ENCODE measurements around the gene RABGGTA. TPM values are rescaled to one million over a fixed set of nuclear protein-coding genes. Genes with fewer than 3 reads are reported as not detected.

Gene RABGGTA
- total and polyA plus RNA-seq, 9 of the 15 experiments (the other 6 are each of a cell fraction or from before 2014, with no cell fraction given) = 4.5 to 24.2 (median 15.5) TPM

- TF ChIP-seq ZBTB49 (CRISPR knock-in tag; IDR thresholded peaks at IDR 0.05; ENCODE audit: borderline replicate concordance) (0 out of 2 replicates have a peak, but pooled peaks have one; percentile 43), SREBF2 (CRISPR knock-in tag; IDR thresholded peaks at IDR 0.05) (no peak), ZNF512 (tag; IDR thresholded peaks at IDR 0.05) (no peak), GABPA (tag; conservative IDR thresholded peaks at IDR 0.05; ENCODE audit: low read depth) (peak; percentile 54; the same call in 1 of the 2 replicates), SMARCA5 (IDR thresholded peaks at IDR 0.05) (no peak), ZNF830 (CRISPR knock-in tag; IDR thresholded peaks at IDR 0.05) (no peak), NKRF (IDR thresholded peaks at IDR 0.05; ENCODE audit: borderline replicate concordance) (no peak), C11orf30 (IDR thresholded peaks at IDR 0.05; ENCODE audit: low read depth) (peak; percentile 83), ZNF431 (CRISPR knock-in tag; IDR thresholded peaks at IDR 0.05) (peak; percentile 79; the same call in 1 of the 2 replicates), ZNF740 (CRISPR knock-in tag; IDR thresholded peaks at IDR 0.05) (no peak), ZNF740 (tag; IDR thresholded peaks at IDR 0.05) (no peak), ATF7 (IDR thresholded peaks at IDR 0.05) (0 out of 2 replicates have a peak, but pooled peaks have one; percentile 32), ZNF408 (CRISPR knock-in tag; IDR thresholded peaks at IDR 0.05; ENCODE audit: low read depth) (no peak), MAZ (CRISPR knock-in tag; conservative IDR thresholded peaks at IDR 0.05 in 1 of 2, IDR thresholded peaks at IDR 0.05 in 1 of 2) (peak in 1 of 2 experiments; percentile 42; a peak in 1 of 4 replicates), GABPB2 (CRISPR knock-in tag; conservative IDR thresholded peaks at IDR 0.05) (no peak), HES1 (IDR thresholded peaks at IDR 0.05; ENCODE audit: low read depth) (no peak)
These were observed 44.6 kb upstream of the RABGGTA start (continued) for GRCh38 chr14:24315807-24316596.

Data from K562 (cell line).